NCI-H526 treated with DMSO at 0.1 percent for 48 hours (cell line): ENCODE data around the gene POTEM.
"Not testable (repeated sequence)": the region's sequence is repeated elsewhere in the genome, so short reads cannot be mapped to it uniquely, and the experiment has no call there.

Experiments used
- DNase-seq: peaks from one replicate; lab custom pipeline; 2025; lab: John Stamatoyannopoulos, UW

Gene POTEM

GRCh38 chr14:18967134-18967533, at the start of gene POTEM:
TSS of gene POTEM (plus strand) at chr14:18967434. CDS start at chr14:18967486, 52 bp downstream.
- DNase-seq: not testable (repeated sequence)

- DNase-seq: not testable (repeated sequence)
These were observed 48.9 kb upstream of the POTEM start for GRCh38 chr14:18918345-18918744.

GRCh38 chr14:18920052-18920451, 47.2 kb upstream of the POTEM start:
- DNase-seq: not testable (repeated sequence)

DNA sequence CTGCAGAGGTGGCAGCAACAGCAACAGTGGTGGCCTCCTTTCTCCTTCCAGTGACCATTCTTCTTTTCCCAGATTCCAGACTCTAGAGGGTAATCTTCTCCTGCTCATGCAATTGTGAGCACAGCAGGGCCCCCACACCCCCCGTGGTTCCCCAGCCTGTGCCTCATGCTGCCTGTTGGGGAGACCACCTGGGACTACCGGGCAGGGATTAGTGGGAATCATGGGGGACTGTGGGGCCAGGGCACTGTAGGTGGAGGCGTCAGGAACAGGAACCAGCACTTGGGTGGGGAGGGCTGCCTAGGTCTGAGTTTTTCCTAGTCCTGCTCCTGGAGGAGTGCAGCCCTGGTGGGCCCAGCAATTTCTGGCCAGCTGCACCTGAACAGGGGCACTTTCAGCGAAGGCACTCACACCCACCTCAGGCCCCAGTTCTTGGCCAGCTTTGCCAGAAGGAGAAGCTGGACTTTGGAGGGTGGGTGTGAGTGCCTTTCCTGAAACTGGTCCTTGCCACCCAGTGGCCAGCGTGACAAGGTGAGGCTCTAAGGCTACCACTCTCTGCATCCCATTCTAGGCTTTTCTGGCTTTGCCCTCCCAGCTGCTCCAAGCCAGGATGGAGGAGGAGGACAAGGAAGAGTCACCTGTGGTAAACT, 46.1 kb upstream of the POTEM start:
- not testable (repeated sequence) for DNase-seq

GRCh38 chr14:18936848-18937247, 30.4 kb upstream of the POTEM start:
- not testable (repeated sequence) for DNase-seq

DNA sequence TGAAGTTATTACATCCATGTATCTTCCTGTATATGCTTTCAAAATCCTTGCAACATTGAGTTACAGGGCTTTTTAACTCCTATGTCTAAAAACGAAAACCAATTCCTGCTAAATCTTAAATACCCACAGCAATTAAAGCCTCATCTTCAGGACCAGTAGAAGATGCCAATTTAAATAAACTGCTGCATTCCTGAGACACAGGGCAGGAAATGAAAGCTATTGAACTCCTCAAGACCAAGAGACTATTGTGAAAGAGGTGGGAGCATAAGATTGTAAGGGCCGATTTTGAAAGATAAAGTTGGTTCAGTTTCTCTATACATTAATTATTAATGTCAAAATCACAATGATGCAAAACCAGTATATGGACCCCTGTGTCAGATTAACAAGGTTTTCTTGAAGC, 28.5 kb upstream of the POTEM start:
- DNase-seq: not testable (repeated sequence)

GRCh38 chr14:18949939-18950338, 17.3 kb upstream of the POTEM start:
- DNase-seq: not testable (repeated sequence)

DNA sequence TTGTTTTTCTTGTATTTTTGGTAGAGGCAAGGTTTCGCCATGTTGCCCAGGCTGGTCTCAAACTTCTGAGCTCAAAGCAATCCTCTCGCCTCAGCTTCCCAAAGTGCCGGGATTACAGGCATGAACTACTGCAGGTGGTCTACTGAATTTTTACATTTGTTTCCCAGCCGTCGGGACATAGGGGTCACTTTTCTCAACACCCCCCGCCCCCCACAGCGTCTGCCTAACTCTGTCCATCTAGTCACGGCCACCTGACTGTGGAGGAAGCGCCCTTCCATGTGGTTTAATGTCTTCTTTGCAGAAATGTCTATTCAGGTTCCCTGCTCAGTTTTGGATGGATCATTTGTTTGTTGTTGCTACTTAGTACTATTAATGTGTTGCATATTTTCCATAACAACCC, 14.1 kb upstream of the POTEM start:
- not testable (repeated sequence) for DNase-seq

DNA sequence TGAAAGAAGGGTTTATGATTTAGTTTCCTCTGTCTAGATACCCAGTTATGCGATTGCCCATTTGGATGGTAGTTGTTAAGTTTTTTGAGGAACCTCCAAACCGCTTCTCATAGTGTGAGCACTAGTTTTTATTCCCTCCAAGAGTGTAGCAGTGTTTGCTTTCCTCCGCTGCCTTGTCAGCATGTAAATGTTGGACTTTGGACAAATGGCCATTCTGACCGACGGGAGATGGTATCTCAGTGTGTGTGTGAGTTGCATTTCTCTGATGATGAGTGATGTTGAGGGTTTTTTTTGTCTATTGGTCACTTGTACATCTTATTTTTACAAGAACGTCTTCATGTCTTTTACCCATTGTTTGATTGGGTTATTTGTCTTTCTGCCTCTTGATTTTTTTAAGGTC, 11.4 kb upstream of the POTEM start:
- not testable (repeated sequence) for DNase-seq

DNA sequence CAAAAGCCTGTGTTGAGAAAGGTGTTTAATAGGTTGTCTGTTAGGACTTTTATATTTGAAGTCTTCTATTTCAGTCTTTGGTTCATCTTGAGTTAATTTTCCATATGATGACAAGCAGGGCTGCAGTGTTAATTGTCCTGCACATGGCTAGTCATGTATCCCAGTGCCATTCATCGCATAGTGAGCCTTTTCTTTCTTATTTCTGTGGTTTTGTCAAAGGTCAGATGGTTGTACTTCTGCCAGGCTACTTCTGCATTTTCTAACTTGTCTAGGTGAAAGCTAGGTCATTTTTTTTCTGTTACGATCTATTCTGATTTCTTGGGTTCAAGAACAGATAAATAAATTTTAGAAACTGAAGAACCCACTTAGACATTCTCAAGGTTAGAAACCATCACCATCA, 5.7 kb upstream of the POTEM start:
- DNase-seq: not testable (repeated sequence)

DNA sequence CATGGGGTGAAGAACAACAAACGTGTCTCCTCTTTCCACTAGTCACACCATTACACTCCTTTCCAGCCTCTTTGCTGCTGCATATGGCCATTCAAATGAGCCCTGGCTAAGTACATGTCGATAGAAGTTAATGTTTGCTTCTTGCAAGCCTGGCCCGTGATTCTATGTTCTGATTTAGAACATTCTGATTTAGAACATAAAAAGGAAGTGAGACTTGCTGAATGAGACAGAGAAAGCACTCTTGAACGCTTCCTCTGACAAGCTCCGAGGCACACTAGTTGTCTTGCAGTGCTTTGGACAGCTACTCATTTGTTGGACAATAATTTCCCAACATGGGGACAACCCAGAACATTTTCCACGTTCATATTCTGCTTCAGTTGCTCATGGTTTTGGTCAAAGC, 5.1 kb upstream of the POTEM start:
- not testable (repeated sequence) for DNase-seq

- DNase-seq: not testable (repeated sequence)
These were observed 4.0 kb upstream of the POTEM start for GRCh38 chr14:18963276-18963675.

GRCh38 chr14:18964878-18965277, 2.4 kb upstream of the POTEM start:
- not testable (repeated sequence) for DNase-seq

GRCh38 chr14:19002566-19002965, 35.3 kb downstream of the POTEM start:
- not testable (repeated sequence) for DNase-seq

GRCh38 chr14:19006490-19006889, 39.3 kb downstream of the POTEM start:
- not testable (repeated sequence) for DNase-seq

- DNase-seq: not testable (repeated sequence)
These were observed 40.4 kb downstream of the POTEM start for GRCh38 chr14:19007678-19008077.

DNA sequence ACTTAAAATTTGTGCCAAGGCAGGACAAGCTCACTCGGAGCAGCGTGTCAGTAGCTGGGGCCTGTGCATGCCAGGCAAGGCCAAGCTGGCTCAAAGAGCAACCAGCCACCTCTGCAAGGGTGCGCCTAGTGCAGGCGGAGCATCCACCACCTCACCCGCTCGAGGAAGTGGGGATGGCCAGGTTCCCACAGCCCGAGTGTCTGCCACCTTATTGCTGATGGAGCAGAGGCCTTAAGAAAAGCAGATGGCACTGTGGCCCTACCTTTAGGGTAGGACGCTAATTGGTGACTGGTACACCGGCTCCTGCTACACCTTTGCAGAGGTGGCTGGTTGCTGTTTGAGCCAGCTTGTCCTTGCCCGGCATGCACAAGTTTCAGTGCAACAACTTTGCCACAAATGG, 43.8 kb downstream of the POTEM start:
- not testable (repeated sequence) for DNase-seq

GRCh38 chr14:19011703-19012102, 44.5 kb downstream of the POTEM start:
- DNase-seq: not testable (repeated sequence)

DNA sequence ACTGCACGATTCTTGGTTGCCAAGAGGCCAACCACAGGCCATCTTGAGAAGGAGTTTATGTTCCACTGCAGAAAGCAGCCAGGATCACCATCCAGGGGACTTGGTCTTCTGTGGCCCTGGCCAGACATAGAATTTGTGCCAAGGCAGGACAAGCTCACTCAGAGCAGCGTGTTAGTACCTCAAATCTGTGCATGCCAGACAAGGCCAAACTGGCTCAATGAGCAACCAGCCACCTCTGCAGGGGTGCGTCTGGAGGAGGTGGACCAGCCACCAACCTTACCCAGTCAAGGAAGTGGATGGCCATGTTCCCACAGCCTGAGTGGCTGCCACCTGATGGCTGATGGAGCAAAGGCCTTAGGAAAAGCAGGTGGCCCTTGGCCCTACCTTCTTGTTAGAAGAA, 48.0 kb downstream of the POTEM start:
- not testable (repeated sequence) for DNase-seq

DNA sequence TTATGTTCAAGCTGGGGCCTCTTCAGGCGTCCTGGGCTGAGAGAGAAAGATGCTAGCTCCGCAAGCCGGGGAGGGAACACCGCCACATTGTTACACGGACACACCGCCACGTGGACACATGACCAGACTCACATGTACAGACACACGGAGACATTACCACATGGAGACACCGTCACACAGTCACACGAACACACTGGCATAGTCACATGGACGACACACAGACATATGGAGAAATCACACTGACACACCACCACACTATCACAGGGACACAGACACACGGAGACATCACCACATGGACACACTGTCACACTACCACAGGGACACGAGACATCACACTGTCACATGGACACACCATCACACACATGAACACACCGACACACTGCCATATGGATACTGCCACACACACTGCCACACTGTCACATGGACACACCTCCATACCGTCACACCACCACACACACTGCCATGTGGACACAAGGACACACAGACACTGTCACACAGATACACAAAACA, 57.9 kb downstream of the POTEM start:
- not testable (repeated sequence) for DNase-seq

- DNase-seq: not testable (repeated sequence)
These were observed 59.6 kb downstream of the POTEM start for GRCh38 chr14:19026649-19027351.

- not testable (repeated sequence) for DNase-seq
These were observed 60.7 kb downstream of the POTEM start for GRCh38 chr14:19027895-19028294.

DNA sequence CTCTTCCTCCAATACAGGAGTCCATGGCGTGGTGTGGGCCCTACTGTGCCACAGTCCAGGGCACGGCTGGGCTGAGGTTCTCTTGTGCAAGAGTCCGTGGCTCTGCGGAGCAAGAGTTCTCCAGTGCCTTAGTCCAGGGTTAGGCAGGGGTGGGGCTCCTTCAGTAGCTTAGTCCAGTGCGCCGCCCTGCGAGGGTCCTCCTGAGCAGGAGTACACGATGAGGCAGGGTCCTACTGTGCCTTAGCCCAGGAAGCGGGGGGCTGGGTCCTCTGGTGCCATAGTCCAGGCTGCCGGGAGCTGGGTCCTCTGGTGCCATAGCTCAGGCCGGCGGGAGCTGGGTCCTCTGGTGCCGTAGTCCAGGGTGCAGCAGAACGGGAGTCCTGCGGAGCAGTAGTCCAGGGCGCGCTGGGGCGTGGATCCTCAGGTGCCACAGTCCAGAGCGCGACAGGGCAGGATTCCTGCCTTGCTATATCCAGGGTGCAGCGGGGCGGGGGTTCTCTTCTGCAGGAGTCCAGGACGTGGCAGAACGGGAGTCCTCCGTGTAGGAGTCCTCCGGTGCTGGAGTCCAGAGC, 69.7 kb downstream of the POTEM start:
- DNase-seq: not testable (repeated sequence)
